OCI-LY3 (cell line): ENCODE data around the gene NLN.

Source experiments
- H2AFZ ChIP-seq: fragments of 200-600, 300-600 bp; shearing (Covaris generic); 2 replicates; pipeline ENCODE4 v1.6.0; 2014; ENCODE audit warnings: antibody characterized with exemption, low read depth, low read length
- H3K27ac ChIP-seq: fragments of 200-600, 300-600 bp; sonication (generic); 2 replicates; pipeline ENCODE4 v1.5.1; 2014; ENCODE audit warnings: mild to moderate bottlenecking, low read length, moderate library complexity, mixed read lengths
- H3K27me3 ChIP-seq: fragments of 200-600, 300-600 bp; sonication (generic); 2 replicates; pipeline ENCODE4 v1.6.1; 2014; ENCODE audit warnings: low read depth, low read length, mixed read lengths
- H3K36me3 ChIP-seq: fragments of 200-600, 300-600 bp; sonication (generic); replicated peaks from 2 replicates; pipeline ENCODE3; 2014; ENCODE audit warnings: low read depth, low read length, mixed read lengths
- H3K4me1 ChIP-seq: fragments of 300-600, 200-600 bp; sonication (generic); 2 replicates; pipeline ENCODE4 v1.6.1; 2014; ENCODE audit warnings: low read length, mixed read lengths
- H3K4me2 ChIP-seq: fragments of 200-600, 300-600 bp; sonication (generic); 2 replicates; pipeline ENCODE4 v1.6.1; 2014; ENCODE audit warnings: low read length, mixed read lengths
- H3K4me3 ChIP-seq: fragments of 300-600, 200-600 bp; sonication (generic); 2 replicates; pipeline ENCODE4 v1.5.1; 2014; ENCODE audit warnings: antibody characterized with exemption, mild to moderate bottlenecking, low read length, moderate library complexity
- H3K79me2 ChIP-seq: fragments of 300-600, 200-600 bp; shearing (Covaris generic); 2 replicates; pipeline ENCODE4 v1.6.1; 2014; ENCODE audit warnings: mild to moderate bottlenecking, low read length, mixed read lengths
- H3K9ac ChIP-seq: fragments of 300-600, 200-600 bp; shearing (Covaris generic); 2 replicates; pipeline ENCODE4 v1.6.0; 2014; ENCODE audit warnings: mild to moderate bottlenecking, low read length, moderate library complexity
- H3K9me3 ChIP-seq: fragments of 200-600, 300-600 bp; shearing (Covaris generic); 2 replicates; pipeline ENCODE4 v1.6.1; 2014; ENCODE audit warnings: low read length, mixed read lengths; ENCODE audit not compliant: insufficient read depth
- H4K20me1 ChIP-seq: fragments of 200-600, 300-600 bp; sonication (generic); 2 replicates; pipeline ENCODE4 v1.6.1; 2016; ENCODE audit warnings: low read length, mixed read lengths; ENCODE audit not compliant: insufficient read depth
- CTCF ChIP-seq: fragments of 200-600, 300-600 bp; sonication (generic); IDR thresholded peaks from 2 replicates; pipeline ENCODE4 v1.5.1; 2014; ENCODE audit warnings: antibody characterized with exemption, low read length, low read depth
- EZH2phosphoT487 ChIP-seq: fragments of 200-600 bp; shearing (Covaris generic); IDR thresholded peaks from 2 replicates; pipeline ENCODE4 v1.6.1; 2018; ENCODE audit warnings: antibody characterized with exemption, mixed run types, low read depth

Gene NLN

GRCh38 chr5:65791712-65792673 lies 70.0 kb downstream of the NLN start:
- no peaks in the 10 kb centered on the region for H3K79me2 ChIP-seq
- TF ChIP-seq CTCF (no peak), EZH2phosphoT487 (no peak)

DNA sequence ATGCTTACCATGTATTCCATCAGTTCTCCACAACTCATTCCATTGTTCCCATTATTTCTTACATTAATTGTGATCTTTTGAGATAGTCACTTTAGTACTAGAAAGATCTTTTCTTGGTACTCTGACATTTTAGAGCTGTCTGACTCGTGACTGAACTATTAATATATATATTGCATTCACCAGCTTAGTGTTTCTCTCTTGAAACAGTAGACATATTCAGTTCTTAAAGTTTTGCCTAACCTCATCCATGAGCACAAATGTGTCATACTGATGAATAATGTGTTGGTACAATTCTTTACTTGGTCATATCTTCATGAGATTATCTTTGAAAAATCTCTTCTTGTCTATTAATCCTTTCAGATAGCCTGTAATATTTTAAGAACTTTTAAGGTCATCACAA lies 74.3 kb downstream of the NLN start:
- Histone ChIP-seq H4K20me1 (no peaks in the 10 kb centered on the region), H3K27ac (no peak overlapping the region), H3K4me3 (no peak overlapping the region), H3K27me3 (no peaks in the 10 kb centered on the region), H3K9me3 (no peaks in the 10 kb centered on the region), H3K4me2 (no peak overlapping the region), H2AFZ (no peak overlapping the region), H3K4me1 (peaks cover 4% of the 10 kb centered on the region; the same call in 1 of the 2 replicates), H3K36me3 (peaks cover 11% of the 10 kb centered on the region), H3K9ac (no peak overlapping the region), H3K79me2 (no peaks in the 10 kb centered on the region)
- TF ChIP-seq EZH2phosphoT487 = no peak
- TF ChIP-seq CTCF = no peak

More at GRCh38 chr5:65791712-65792673, 70.0 kb downstream of the NLN start:
- H3K9me3 ChIP-seq = peaks cover 6% of the 10 kb centered on the region; the same call in 1 of the 2 replicates
- peaks cover 24% of the 10 kb centered on the region for H3K36me3 ChIP-seq
- no peak overlapping the region for H2AFZ ChIP-seq
- no peaks in the 10 kb centered on the region for H4K20me1 ChIP-seq
- no peak overlapping the region for H3K9ac ChIP-seq
- H3K27ac ChIP-seq = no peak overlapping the region
- no peaks in the 10 kb centered on the region for H3K27me3 ChIP-seq
- no peak overlapping the region for H3K4me3 ChIP-seq
- H3K4me2 ChIP-seq = no peak overlapping the region
- H3K4me1 ChIP-seq = peaks cover 14% of the 10 kb centered on the region

- H3K27ac ChIP-seq = no peak overlapping the region
- peaks cover 15% of the 10 kb centered on the region for H3K36me3 ChIP-seq
- H2AFZ ChIP-seq = no peak overlapping the region
- H3K9ac ChIP-seq = no peak overlapping the region
- TF ChIP-seq CTCF (no peak), EZH2phosphoT487 (no peak)
- H3K79me2 ChIP-seq = no peaks in the 10 kb centered on the region
- H3K4me3 ChIP-seq = no peak overlapping the region
- H3K27me3 ChIP-seq = no peaks in the 10 kb centered on the region
- H4K20me1 ChIP-seq = no peaks in the 10 kb centered on the region
- H3K9me3 ChIP-seq = no peaks in the 10 kb centered on the region
- no peak overlapping the region for H3K4me2 ChIP-seq
- H3K4me1 ChIP-seq = peaks cover 4% of the 10 kb centered on the region; the same call in 1 of the 2 replicates
Measured at GRCh38 chr5:65796751-65797316, 74.8 kb downstream of the NLN start.

DNA sequence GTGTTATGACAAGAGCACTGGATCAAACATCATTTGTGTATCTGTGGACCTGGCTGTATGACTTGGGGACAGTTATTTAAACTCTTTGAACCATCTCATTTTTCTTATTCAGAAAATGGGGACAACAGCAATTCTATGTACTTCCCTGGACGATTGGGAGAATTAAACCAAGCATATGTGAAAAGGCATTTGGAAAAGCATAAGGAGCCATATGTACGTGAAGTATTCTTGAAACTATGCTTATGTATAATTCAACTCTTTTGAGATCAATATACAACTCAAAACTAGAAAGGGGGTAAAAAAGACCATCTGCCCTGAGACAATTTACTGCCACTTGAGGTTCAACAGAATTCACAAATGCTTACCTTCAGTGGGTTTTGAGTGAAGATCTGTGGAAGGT lies 75.5 kb downstream of the NLN start:
- no peaks in the 10 kb centered on the region for H3K9me3 ChIP-seq
- no peak overlapping the region for H2AFZ ChIP-seq
- no peaks in the 10 kb centered on the region for H4K20me1 ChIP-seq
- no peaks in the 10 kb centered on the region for H3K27me3 ChIP-seq
- no peak for TF ChIP-seq CTCF
- no peak for TF ChIP-seq EZH2phosphoT487
- no peaks in the 10 kb centered on the region for H3K79me2 ChIP-seq
- H3K4me1 ChIP-seq = peaks cover 4% of the 10 kb centered on the region; the same call in 1 of the 2 replicates
- no peak overlapping the region for H3K4me2 ChIP-seq
- no peak overlapping the region for H3K4me3 ChIP-seq
- H3K9ac ChIP-seq = no peak overlapping the region
- H3K27ac ChIP-seq = no peak overlapping the region
- peaks cover 22% of the 10 kb centered on the region for H3K36me3 ChIP-seq
